HG02798 (cell line): ENCODE results near the gene AFG3L2.

Experiments
- ATAC-seq: cut with Tn5 transposase; IDR thresholded peaks from one replicate; pipeline ENCODE4 v1.9.1; 2021; ENCODE audit warnings: mild to moderate bottlenecking; ENCODE audit not compliant: unreplicated experiment, poor library complexity

AFG3L2 gene

DNA sequence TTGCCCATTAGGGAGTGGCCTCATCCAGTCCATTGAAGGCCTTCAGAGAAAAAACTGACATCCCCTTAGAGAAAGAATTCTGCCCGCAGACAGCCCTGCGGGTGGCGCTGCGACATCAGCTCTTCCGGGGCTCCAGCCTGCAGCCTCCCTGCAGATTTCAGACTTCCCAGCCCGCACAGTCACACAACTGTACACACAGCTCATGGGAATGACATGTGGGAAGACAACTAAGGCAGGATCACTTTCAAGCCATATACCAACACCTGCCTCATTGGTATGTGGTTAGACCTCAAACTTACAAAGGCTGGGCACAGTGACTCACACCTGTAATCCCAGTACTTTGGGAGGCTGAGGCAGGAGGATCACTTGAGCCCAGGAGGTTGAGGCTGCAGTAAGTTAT is 93.8 kb downstream of the AFG3L2 start:
- no peak for ATAC-seq

DNA sequence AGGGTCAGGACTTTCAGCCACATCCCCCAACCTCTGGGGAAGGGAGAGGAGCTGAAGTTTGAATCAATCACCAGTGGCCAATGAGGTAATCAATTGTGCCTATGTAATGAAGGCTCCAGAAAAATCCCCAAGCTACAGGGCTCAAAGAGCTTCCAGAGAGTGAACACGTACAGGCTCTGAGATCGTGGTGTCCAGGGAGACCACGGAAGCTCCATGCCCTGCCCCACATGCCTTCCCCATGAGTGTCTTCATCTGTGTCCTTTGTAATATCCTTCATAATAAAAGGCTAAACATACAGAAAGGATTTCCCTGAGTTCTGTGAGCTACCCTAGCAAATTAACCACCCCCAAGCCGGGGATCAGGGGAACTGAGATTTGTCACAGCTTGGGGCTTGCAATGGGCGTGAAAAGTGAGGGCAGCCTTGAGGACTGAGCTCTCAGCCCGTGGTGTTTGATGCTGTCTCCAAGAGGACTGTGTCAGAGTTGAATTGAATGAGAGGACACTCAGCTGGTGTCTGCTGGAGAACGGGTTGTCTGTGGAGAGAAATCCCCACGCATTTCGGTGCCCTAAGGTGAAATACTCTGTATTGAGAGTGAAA is 94.5 kb downstream of the AFG3L2 start:
- ATAC-seq = no peak

DNA sequence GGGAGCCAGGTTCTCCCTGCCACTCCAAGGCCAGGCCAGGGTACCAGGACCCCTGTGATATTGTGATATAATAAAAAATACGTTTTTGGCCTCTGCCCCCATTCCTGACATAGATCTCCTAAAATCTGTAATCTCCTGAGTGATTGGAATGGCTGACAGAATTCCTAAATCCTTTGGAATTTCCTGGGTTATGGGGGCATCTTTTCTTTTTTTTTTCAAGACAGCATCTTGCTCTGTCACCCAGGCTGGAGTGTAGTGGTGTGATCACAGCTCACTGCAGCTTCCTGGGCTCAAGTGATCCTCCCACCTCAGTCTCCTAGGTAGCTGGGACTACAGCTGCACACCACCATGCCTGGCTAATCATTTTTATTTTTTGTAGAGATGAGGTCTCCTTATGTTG is 95.2 kb downstream of the AFG3L2 start:
- no peak for ATAC-seq

DNA sequence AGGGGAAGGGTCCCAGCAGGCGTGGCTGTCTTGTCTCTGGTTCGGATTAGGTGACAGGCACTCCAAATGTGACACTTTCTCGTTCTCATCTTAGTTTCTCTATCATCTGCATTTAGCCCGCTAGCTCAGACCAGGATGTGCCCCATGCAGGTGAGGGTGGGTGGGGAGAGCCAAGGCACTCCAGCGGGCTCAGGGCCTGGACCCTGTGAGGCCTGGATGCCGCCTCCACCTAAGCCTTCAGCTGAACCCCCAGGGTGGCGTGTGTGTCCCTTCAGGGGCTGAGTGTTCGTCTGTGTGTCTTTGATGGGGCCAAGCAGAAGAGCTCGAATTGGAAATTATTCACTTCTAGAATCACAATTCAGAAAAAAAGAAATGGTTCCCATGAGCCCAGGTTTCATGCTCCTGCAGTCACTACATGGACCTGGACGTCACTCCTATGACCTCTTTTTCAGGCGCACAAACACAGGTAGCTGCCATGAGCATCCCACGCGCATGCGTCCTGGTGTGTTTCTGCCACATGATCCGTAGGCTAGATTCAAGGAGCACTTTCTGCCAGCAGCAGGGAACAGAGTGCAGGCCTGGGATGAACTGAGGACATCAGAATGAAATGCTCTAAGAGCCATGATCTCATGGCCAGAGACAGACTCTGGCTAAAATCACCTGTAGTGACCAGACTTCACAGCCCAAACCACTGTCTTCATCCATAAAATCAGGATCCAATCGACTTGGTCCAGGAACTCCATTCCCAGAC is 97.1 kb downstream of the AFG3L2 start:
- ATAC-seq = no peak
